GM21515 (cell line): ENCODE results near the gene MACROD2.
A peak's percentile ranks its signal among the peaks of the same experiment; 100 is the strongest.

Source experiments
- ATAC-seq: cut with Tn5 transposase; IDR thresholded peaks from one replicate; pipeline ENCODE4 v1.9.1; 2021; ENCODE audit not compliant: unreplicated experiment

The MACROD2 gene

DNA sequence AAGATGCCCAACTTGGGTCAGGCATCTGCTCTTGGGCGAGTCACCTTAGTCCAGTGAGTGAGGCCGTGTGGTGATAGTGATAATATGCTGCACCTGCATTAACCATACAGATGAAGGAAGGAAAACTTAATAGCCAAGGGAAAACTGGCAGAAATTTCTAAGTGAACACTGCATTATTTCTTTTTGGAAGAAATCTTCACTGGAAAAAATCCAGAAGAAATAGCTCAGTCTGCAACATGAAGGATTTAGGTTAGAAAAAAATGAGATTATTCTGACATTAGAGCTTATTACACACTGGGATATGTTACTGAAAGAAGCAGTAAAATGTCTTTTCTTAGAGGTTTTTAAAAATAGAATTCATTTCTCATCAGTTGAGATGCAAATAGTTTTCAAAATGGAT is 1630.7 kb downstream of the MACROD2 start:
- ATAC-seq, result no peak

DNA sequence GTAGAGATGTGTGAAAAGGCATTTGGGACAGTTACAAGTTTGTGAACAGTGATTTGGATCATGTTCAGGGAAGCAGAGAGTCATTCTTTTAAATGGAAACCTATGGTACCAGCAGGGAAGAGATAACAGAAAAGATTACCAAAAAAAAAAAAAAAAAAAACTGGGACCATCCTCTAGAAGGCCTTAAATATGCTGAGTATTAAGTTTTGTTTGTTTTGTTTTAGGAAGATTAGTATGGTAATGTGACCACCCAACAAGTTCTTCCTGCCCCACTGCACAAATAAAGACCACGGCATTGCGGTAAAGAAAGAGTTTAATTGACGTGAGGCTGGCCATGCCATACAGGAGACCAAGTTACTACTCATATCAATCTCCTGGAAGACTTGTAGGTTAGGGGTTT is 1631.8 kb downstream of the MACROD2 start:
- ATAC-seq, result no peak

DNA sequence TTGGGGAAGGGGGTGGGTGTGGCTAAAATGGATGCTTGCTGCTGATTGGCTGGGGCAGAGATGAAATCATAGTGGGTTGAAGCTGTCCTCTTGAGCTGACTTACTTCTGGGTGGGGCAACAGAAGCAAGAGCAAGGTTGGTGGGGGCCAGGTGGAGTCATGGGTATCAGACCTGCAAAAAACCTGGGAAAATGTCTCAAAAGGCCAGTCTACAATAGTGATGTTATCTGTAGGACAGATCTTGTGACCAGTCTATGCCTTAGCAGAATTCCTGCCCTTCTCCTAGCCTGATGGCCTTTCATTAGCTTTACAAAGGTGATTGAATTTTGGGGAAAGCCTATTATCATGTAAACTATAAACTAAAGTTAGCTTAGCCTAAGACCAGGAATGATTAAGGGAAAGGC is 1632.2 kb downstream of the MACROD2 start:
- ATAC-seq, result no peak

DNA sequence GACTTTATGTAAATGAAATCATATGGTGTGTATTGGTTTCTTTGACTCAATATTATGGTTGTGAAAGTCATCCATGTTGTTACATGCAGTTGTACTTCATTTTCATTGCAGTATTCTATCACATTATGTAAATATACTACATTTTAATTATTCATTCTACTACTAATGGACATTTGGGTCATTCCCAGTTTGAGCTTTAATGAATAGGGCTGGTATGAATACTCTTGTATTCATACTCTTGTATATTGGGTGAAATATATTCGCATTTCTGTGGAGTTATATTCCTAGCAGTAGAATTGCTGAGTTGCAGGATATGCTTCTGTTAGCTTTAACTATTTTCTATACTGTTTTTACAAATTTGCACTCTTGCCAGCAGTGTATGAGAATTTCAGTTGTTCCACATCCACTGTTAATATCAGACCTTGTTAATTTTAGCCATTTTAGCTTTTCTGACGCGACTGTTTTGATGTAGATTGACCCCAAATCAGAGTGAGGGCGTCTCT is 1633.6 kb downstream of the MACROD2 start:
- ATAC-seq, result no peak

DNA sequence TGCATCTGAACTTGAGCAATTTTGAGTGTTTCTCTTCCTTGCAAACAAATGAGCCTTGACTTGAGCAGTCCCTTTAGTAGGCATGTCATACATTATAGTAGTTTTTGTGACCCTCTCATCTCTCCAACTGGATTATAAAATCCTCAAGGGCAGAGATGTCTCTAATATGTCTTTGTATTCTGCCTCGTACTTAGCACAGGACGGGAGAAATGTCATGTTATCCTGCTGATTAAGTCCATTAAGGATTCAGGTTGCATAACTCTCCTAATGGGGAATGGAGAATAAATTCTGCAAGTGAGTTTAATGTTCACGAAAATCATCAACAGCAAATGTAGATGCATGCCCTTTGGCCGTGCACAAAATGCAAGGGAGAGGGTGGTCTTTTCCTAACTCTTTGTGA is 1635.0 kb downstream of the MACROD2 start:
- ATAC-seq, result no peak

DNA sequence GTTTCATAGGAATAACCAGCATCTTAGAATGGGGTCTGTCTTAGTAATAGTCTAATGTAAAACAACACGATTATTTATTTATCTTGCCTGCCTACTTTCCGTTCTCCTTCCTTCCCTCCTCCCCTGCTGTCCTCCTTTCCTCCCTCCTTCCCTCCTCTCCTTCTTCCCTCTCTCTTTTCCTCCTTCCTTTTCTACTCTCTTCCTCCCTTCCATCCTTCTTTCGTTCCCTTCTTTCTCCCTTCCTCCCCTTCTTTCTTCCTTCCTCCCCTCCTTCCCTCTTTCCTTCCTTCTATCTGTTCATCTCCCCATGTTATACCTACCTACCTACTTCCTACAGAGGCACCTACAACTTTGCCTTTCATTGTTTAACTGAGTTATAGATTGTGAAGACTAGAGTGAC is 1637.4 kb downstream of the MACROD2 start:
- no peak for ATAC-seq

DNA sequence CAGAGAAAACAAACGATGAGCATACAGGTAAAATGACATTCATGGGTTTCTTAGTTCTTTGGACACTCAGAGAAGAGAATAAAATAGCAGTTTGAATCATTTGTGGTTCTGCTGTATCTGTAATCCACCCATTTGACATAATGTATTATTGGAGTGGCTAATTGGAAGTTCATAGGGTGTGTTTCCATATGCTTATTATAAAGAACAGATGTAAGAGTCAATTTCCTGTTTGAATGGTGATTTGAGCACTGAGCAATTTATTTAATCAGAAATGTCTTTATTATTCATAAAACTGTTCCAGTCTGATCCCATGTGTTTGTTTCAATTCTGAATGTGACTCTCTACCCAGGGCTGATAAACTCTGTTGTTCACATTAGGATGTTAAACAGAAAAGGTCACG is 1638.8 kb downstream of the MACROD2 start:
- ATAC-seq, result no peak

DNA sequence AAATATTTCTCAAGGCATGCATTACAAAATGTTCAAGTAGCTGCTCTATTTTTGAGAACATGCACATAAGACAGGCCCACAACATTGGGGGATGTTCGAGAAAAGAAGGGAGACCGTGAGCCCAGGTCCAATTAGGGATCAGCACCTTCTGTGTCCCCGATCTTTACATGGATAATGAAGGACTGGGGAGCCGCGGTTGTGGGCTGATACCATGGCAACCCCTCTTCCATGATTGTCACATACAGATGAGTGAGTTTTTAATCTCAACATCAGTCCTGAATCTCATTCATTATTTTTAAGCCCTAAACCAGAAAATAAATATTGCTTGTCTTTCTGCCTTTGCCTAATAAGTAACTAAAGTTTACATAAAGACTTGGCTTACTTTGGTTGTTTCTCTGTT is 1642.2 kb downstream of the MACROD2 start:
- ATAC-seq, result no peak

DNA sequence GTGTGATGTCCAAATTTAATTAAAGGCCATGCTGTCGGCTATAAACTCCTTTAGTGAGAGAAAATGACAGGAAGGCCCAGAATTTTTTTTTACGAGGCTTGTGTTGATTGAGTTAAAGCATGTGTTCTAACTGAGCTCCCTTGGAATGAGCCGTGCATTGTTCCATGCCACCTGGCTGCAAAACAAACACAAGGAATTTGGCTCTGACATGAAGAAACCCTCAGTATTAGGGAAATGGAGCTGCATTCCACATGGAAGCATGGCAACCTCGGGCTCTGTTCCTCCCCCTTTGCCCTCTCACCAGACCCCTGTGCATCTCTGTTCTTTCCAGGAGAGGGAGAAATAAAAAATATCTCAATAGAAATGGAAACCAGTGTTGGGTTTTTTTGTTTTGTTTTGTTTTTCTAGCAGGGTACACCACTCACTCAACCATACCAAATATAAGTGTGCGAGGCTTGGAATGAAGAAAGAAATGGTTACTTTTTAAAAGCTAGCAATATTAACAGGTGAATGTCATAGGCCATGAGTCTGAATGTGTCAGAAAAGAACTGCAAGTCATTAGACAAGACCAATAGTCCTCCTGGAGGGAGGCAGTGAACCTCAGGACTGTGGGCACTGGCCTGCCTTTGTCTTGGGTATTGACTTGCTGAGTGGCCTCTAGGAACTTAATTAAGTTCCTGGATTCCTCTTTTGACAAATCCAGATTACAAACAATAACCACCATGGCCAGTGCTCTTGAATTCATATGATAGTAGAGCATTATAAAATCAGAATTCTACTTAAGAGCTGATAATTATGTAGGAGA is 1642.8 kb downstream of the MACROD2 start:
- ATAC-seq, result no peak

DNA sequence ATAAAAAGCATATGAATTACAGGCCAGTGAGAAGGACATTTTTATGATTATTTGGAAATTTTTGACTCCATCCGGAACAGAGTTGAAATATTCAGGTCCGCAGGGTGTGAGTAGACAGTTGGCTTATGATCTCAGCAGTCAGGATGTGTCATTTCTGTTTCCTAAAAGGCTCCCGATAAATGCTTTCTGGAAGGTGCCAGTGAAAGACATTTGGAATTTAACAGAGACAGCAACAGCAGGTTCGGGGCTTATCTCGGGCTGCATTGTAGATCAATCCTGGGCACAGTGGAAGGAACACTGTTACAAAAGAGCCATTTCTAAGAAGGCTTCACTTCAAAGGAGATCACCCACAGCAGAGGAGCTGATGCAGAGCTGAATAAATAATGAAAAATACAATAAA is 1643.5 kb downstream of the MACROD2 start:
- no peak for ATAC-seq

DNA sequence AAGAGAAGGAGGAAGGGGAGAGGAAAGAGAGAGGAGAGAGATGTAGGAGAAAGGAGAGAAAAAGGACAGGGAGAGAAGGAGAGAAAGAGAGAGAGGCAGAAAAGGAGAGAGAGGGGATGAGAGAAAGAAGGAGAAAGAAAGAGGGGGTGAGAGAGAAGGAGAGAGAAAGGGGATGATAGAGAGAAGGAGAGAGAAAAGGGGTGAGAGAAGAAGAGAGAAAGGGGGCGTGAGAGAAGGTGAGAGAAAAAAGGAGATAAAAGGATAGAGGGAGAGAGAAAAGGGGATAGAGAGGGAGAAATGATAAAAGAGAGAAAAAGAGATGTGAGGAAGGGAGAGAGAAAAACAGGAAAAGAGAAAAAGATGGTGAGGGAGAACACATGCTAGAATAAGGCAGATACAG is 1644.5 kb downstream of the MACROD2 start:
- ATAC-seq, result no peak

DNA sequence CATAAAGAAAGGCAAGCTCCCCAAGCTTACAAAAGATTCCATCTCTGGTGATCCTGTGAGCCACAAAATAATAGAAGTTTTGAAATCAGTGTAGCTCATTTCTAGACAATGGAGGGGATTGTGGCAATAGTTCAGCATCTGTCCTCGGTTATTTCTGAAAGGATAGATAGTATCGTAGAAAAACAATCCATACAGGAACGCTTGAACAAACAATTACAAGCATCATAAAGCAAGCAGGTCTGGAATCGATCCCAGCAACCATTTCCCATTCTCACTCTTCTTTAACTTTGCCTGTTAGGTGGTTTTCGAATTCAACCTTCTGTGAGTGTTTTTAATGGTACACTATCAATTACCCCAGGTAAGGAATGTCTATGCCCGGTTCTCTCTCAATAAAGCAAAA is 1646.8 kb downstream of the MACROD2 start:
- no peak for ATAC-seq

DNA sequence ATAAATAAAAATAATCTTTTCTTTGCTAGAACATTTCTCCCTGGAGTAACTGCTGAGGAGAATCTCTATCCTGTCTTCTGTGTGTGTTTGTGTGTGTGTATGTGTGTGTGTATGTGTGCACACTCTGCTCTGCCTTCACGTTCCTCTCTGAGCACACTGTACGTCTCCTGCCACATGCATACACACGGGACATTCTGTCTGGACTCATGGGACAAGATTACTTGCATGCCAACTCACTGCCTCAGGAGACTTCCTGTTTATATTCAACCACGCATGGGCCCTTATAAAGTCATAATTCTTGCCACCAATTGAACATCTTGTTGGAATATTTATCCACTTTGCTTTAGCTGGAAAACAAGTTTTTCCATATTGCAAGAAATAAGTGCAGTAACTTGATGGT is 1647.4 kb downstream of the MACROD2 start:
- no peak for ATAC-seq

DNA sequence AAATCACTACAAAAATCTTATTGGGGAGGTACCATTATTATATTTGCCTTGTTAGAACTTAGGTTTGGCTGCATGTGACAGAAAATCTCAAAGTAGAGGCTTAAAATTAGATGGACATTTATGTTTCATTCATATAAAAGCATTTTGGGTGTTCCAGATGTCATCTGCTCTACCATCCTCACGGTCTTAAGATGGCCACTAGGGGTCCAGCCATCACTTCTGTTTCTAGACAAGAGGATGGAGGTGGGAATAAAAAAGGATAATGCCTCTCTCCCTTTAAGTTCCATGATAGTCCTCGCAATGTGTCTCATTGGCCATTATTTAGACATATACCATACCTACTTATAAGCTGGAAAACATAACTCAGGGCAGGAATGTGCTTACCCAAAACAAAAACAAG is 1648.4 kb downstream of the MACROD2 start:
- ATAC-seq, result no peak

DNA sequence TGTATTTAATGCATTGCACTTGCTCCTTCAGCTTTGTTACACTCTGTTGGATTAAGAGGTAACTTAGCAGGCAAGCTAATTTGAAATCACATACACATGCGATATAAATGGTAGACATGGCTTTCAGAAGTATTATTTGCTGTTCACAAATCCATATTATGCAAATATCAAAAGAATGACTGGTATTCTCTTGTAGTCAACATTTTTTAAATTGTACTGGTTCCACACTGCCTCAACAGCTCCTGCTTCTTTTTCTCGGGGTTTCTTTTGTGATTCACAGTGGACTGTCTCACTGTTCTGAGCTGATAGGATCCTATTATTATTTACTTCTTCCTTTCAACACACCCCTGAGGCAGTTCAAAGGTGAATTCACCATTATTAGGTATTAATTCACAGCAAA is 1650.5 kb downstream of the MACROD2 start:
- no peak for ATAC-seq

DNA sequence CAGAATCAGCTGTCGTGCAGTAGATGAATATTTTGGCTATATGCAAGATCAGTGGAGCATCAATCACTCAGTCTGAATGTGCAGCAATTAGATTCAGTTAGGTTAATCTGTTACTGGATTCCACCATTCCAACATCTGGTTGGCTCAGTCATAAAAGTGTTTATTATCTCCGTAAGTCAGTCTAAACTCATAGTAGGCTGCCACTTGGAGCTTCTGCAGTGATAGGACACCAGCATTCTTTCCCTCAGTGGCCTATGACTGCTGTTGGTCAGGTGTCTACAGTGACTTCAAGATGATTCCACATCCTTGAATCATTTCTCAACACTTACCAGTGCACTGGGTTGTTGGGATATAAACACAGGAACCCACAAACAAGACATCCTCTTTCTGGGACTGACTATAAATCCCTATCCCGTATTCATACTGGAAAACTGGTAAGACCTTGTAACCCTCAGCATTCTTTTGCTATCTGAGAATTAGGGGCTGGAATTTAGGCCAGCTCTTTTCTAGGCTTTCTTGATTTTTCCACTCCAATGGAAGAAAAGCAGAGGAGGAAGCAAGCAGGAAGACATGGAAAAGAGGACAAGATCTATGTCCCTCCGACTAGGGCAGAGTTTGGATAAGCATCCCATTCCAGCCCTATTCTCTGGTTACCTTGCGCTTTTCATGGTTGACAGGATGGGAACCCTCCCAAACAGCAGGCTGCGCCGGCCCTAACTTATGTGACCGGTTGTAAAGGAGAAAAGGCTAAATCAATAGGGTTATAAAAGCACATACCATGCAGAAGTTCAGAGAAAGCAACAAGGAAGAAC is 1658.3 kb downstream of the MACROD2 start:
- ATAC-seq, result no peak

DNA sequence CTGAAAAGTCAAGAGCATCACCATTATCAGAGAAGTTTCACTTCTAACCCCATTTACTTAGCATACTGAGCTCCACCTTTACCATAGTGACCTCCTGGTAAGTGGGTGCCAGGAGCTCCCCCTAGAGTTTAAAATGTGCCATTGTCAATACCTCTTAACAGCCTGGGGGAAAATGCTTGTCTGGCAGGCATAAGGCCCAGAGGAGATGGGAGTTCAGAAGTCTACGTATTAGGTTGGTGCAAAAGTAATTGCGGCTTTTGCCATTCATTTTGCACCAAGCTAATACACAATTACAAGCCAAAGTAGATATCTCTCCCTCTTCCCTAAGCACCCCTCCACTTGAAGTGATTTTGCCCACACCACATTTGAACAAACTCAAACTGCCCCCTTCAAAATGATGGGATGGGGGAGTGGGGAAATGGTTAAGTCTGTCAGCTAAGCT is 1658.9 kb downstream of the MACROD2 start:
- ATAC-seq, result peak; percentile 100

DNA sequence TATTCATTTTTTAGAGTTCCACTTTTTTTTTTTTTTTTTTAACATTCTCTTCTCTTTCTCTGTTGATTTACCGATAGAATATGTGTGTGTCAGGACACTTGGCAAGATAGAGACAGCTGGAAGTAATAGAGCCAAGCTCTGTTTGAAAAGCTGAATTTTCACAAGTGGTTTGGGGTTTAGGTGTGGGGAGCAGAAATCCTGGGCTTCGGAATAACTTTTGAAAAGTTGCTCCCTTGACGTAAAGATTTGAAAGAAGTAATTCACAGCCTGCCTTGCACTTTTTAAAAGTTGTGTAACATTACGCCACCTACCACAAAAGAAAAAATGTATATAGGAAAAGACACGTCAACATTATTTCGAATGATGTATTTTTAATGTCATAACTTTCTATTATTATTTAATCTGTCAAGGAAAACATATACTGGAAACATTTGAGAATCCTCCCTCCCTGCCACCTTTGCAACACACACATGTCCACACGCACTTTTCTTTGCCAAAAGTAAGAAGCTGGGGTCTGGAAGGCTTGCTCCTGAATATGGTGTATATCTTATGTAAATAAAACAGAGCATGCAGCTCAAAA is 1660.1 kb downstream of the MACROD2 start:
- no peak for ATAC-seq

DNA sequence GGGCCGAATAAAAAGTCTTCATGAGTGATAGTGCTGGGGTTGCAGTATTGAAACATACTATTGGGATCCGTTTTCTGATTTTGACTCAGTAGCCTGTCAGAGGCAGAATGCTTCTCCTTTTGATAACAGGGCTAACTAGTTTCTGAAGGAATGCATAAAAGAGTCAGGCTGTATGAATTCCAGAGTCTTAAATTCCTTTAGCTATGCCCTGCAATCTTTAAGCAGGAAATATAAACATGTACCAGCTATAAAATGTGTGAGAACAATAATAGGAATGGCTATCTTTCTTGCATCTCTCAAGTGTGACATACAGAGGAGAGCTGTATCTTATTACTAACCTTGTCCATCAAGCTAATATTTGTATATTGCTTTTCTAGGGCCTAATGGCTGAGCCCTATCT is 1660.8 kb downstream of the MACROD2 start:
- no peak for ATAC-seq

DNA sequence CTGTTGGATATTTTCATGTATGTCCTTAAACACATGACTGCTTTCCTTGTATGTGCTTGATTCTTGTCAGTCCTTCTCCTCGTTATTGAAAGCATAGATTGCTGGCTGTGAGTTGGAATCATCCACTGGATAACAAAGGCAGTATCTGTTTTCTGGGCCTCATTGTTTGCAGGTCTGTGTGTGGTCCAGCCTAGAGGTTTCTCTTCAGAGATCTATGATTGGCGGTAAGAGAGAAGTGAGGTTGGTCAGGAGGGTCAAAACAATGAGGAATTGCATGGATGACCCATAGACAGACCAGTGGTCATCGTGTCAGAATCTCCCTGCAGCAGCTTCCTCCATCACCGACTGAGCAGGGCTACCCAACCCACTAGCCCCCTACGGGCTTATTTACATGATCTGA is 1663.0 kb downstream of the MACROD2 start:
- no peak for ATAC-seq

DNA sequence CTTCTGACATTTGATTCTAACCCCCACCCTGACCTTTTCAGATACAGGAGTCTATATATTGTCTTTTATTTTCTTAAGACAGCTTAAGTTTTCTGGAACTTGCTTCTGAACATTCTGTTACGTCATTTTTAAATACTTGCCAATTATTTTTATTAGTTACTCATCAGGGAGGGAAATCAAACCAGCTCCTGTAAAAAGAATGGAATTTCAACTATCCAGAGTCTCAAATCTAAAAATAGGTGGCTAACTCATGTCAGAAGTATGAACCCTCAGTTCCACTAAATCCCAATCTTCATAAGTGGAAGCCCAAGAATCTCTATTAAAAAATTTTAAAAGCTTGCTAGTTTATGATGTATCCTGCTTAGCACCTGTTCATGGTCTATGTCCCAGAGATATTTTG is 1677.9 kb downstream of the MACROD2 start:
- no peak for ATAC-seq
